Vagina (tissue), 2 donors: ENCODE measurements around the gene YWHAG. TPM values are rescaled to one million over a fixed set of nuclear protein-coding genes. Genes with fewer than 3 reads are reported as not detected.

Source experiments
- DNase-seq, 2 donors: peaks; one replicate each; pipeline ENCODE4 v3.0.0-alpha.2; 2017; ENCODE audit errors: extremely low spot score in 2 of 2
- H3K27ac ChIP-seq: fragments of 200-600 bp; sonication (generic); one replicate; pipeline ENCODE4 v1.5.1; 2019
- H3K27me3 ChIP-seq: fragments of 200-600 bp; sonication (generic); one replicate; pipeline ENCODE4 v1.5.1; 2019
- H3K36me3 ChIP-seq, 2 donors: fragments of 200-600 bp; sonication (generic); one replicate each; pipeline ENCODE4 v1.5.1; 2017 to 2019
- H3K4me1 ChIP-seq: fragments of 200-600 bp; sonication (generic); one replicate; pipeline ENCODE4 v1.5.1; 2019
- H3K4me3 ChIP-seq, 2 donors: fragments of 200-600 bp; sonication (generic); 1 replicate in 1 of 2; 2 replicates in 1 of 2; pipeline ENCODE4 v1.5.1; 2016 to 2019
- H3K9me3 ChIP-seq: fragments of 200-600 bp; sonication (generic); one replicate; pipeline ENCODE4 v1.5.1; 2019
- CTCF ChIP-seq, 3 experiments: fragments of 450-650 bp in 2 of 3; fragments of 200-600 bp in 1 of 3; sonication (generic) in 1 of 3; IDR thresholded peaks; one replicate each; pipeline ENCODE4 v1.5.1; 2017 to 2019; ENCODE audit warnings: antibody characterized with exemption in 3 of 3, mild to moderate bottlenecking in 2 of 3, moderate library complexity in 2 of 3
- POLR2A ChIP-seq, 2 donors: fragments of 450-650 bp; IDR thresholded peaks; one replicate each; pipeline ENCODE4 v1.6.1; 2017; ENCODE audit warnings: antibody characterized with exemption in 2 of 2, mild to moderate bottlenecking in 2 of 2, moderate library complexity in 2 of 2
- POLR2AphosphoS5 ChIP-seq, 2 donors: sonication (generic); formaldehyde crosslinking; IDR thresholded peaks; one replicate each; pipeline ENCODE4 v1.9.0; 2017; ENCODE audit warnings: antibody characterized with exemption in 2 of 2, mild to moderate bottlenecking in 2 of 2, low read depth in 1 of 2; ENCODE audit not compliant: insufficient read depth in 1 of 2
- intact Hi-C: fragments of 100-400 bp; cut with DNase I; formaldehyde crosslinking; loops from one replicate; pipeline ENCODE4 v1.15.1; 2023
- total RNA-seq: library from RNA; depleted of rRNA; stranded (reverse); fragments of >200 nt; gene quantifications from one replicate; pipeline ENCODE4 v1.2.3, GENCODE V29; 2016

The YWHAG gene
- total RNA-seq, result 73.2 TPM

DNA sequence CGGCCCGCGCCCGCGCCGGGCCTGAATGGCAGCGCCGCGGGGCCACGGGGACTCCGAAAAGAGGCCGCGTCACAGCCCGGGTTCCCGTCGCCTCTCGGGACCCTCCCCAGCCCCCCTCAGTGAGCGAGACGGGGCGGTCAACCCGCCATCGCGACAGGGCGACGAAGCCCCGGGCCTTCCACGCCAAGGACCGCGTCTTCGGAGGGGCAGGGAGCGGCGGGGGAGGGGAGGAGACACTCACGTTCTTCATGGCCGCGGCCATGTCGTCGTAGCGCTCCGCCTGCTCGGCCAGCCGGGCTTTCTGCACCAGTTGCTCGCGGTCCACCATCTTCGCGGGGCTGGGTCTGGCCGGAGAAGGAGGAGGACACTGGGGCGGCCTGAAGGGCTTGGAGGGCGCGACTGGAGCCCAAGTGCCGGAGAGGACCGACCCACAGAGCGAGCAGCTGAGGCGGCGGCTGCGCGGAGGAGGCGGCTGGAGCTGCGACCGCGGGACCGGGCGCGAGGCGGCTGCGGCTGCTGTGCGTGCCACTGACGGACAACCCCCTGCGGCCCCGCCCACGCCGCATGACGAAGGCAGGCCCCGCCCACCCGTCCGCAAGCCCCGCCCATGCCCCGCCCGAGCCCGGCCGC is at the start of gene YWHAG:
TSS of gene YWHAG (minus strand) at position 511 of the 630 bp plus-strand sequence. CDS start at position 328, 183 bp downstream.
- peak within 1 kb of the TSS; percentile 82 to 91 for H3K4me3 ChIP-seq
- no peak for DNase-seq
- no peaks in the 10 kb centered on the region for H3K36me3 ChIP-seq
- TF ChIP-seq CTCF (IDR thresholded peaks at IDR 0.05) (no peak), POLR2A (IDR thresholded peaks at IDR 0.05) (peak in 1 of 2 donors; percentile 99), POLR2AphosphoS5 (IDR thresholded peaks at IDR 0.05; ENCODE audit: insufficient read depth in 1 of 2, low read depth in 1 of 2) (peak in 1 of 2 donors; percentile 97)
- H3K27ac ChIP-seq, result peak within 1 kb of the TSS; percentile 100
- H3K27me3 ChIP-seq, result no peaks in the 10 kb centered on the region
- intact Hi-C loops, result loop anchor here (2.0 kb wide), 1 partner anchor 40 kb away; no protein-coding TSS in a partner anchor
- H3K9me3 ChIP-seq, result no peaks in the 10 kb centered on the region
- H3K4me1 ChIP-seq, result peaks cover 40% of the 10 kb centered on the region

DNA sequence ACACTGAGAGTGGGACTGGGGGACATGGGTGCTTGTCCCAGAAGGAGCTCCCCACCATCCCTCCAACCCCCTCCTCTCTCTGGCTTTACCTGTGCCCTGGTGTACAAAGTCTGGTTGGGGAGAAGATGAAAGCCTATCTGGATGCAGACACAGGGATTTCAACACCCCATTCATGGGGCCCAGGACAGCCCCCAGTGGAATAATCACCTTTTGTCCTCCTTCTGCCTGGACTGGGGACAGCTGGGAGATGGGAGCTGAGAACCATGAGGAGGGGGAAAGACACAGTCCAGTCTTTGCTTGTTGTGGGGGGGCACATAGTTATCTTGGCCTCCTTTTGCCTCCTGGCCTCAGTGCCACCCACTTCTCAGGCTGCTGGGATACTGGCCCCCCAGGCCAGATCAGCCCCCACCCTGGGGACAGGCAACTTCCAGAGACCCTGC is 49.4 kb upstream of the YWHAG start:
- H3K27me3 ChIP-seq, result no peaks in the 10 kb centered on the region
- H3K27ac ChIP-seq, result no peak overlapping the region
- intact Hi-C loops, result no loop called here
- DNase-seq, result no peak
- H3K4me3 ChIP-seq, result no peak overlapping the region
- no peaks in the 10 kb centered on the region for H3K36me3 ChIP-seq
- H3K9me3 ChIP-seq, result no peaks in the 10 kb centered on the region
- H3K4me1 ChIP-seq, result no peaks in the 10 kb centered on the region
- TF ChIP-seq POLR2A (IDR thresholded peaks at IDR 0.05), result no peak
- no peak for TF ChIP-seq POLR2AphosphoS5 (IDR thresholded peaks at IDR 0.05; ENCODE audit: insufficient read depth in 1 of 2, low read depth in 1 of 2)
- no peak for TF ChIP-seq CTCF (IDR thresholded peaks at IDR 0.05)

- H3K36me3 ChIP-seq, result no peaks in the 10 kb centered on the region
- no peak overlapping the region for H3K27ac ChIP-seq
- H3K4me3 ChIP-seq, result no peak overlapping the region
- no peaks in the 10 kb centered on the region for H3K4me1 ChIP-seq
- H3K27me3 ChIP-seq, result no peaks in the 10 kb centered on the region
- no peaks in the 10 kb centered on the region for H3K9me3 ChIP-seq
- DNase-seq, result no peak
- TF ChIP-seq POLR2A (IDR thresholded peaks at IDR 0.05) (no peak), CTCF (IDR thresholded peaks at IDR 0.05) (no peak), POLR2AphosphoS5 (IDR thresholded peaks at IDR 0.05; ENCODE audit: insufficient read depth in 1 of 2, low read depth in 1 of 2) (no peak)
- intact Hi-C loops, result no loop called here
Observed at GRCh38 chr7:76407718-76408117, 48.9 kb upstream of the YWHAG start.

DNA sequence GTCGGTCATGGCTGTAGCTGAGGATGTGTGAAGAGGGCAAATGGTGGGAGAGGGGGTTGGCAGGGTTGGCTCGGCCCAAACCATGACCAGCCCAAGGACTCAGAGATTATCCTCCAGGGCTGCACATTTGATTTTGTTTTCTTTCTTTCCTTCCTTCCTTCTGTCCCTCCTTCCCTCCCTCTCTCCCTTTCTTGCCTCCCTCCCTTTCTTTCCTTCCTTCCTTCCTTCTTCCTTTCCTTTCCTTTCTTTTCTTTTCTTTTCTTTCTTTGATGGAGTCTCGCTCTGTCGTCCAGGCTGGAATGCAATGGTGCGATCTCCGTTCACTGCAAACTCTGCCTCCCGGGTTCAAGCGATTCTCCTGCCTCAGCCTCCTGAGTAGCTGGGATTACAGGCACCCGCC is 46.9 kb upstream of the YWHAG start:
- no peaks in the 10 kb centered on the region for H3K4me1 ChIP-seq

More for the DNA sequence above, 46.9 kb upstream of the YWHAG start:
- Histone ChIP-seq H3K4me3 (no peak overlapping the region), H3K9me3 (no peaks in the 10 kb centered on the region), H3K27ac (no peak overlapping the region), H3K27me3 (no peaks in the 10 kb centered on the region), H3K36me3 (no peaks in the 10 kb centered on the region)
- TF ChIP-seq POLR2A (IDR thresholded peaks at IDR 0.05) (no peak), CTCF (IDR thresholded peaks at IDR 0.05) (no peak), POLR2AphosphoS5 (IDR thresholded peaks at IDR 0.05; ENCODE audit: insufficient read depth in 1 of 2, low read depth in 1 of 2) (no peak)
- no peak for DNase-seq
- intact Hi-C loops, result no loop called here
